Astrocyte (in vitro differentiated cells and primary cell): ENCODE data around the gene NCOA5. TPM values are rescaled to one million over a fixed set of nuclear protein-coding genes. Genes with fewer than 3 reads are reported as not detected.

Experiments
- DNase-seq: peaks from one replicate; pipeline ENCODE4 v3.0.0-alpha.2; 2010; ENCODE audit warnings: low read depth
- FAIRE-seq: peaks from 2 replicates; lab custom pipeline; 2011; peaks lifted over from hg19 to GRCh38; lab: Jason Lieb, UNC
- H2AFZ ChIP-seq: 2 replicates; pipeline ENCODE4 v1.6.0; 2012; ENCODE audit warnings: low read depth, low read length, inconsistent platforms
- H3K27ac ChIP-seq: 2 replicates; pipeline ENCODE4 v1.5.1; 2011; ENCODE audit warnings: low read depth, low read length, inconsistent platforms
- H3K27me3 ChIP-seq: 2 replicates; pipeline ENCODE4 v1.6.0; 2011; ENCODE audit warnings: low read length, inconsistent platforms; ENCODE audit not compliant: insufficient read depth
- H3K36me3 ChIP-seq: 2 replicates; pipeline ENCODE4 v1.5.1; 2011; ENCODE audit warnings: low read length, inconsistent platforms; ENCODE audit not compliant: insufficient read depth
- H3K4me1 ChIP-seq: 2 replicates; pipeline ENCODE4 v1.5.1; 2011; ENCODE audit warnings: low read length, inconsistent platforms; ENCODE audit not compliant: insufficient read depth
- H3K4me2 ChIP-seq: 2 replicates; pipeline ENCODE4 v1.6.0; 2012; ENCODE audit warnings: low read length, inconsistent platforms
- H3K4me3 ChIP-seq: 2 replicates; pipeline ENCODE4 v1.5.1; 2011; ENCODE audit warnings: low read depth, mild to moderate bottlenecking, low read length, inconsistent platforms; ENCODE audit not compliant: insufficient read depth
- H3K79me2 ChIP-seq: 2 replicates; pipeline ENCODE4 v1.6.0; 2012; ENCODE audit warnings: mild to moderate bottlenecking, low read length, inconsistent platforms; ENCODE audit not compliant: insufficient read depth
- H3K9ac ChIP-seq: 2 replicates; pipeline ENCODE4 v1.6.0; 2012; ENCODE audit warnings: mild to moderate bottlenecking, low read length, inconsistent platforms
- H3K9me3 ChIP-seq: 2 replicates; pipeline ENCODE4 v1.5.1; 2012; ENCODE audit warnings: low read depth, mild to moderate bottlenecking, low read length, inconsistent platforms; ENCODE audit not compliant: insufficient read depth
- H4K20me1 ChIP-seq: 2 replicates; pipeline ENCODE4 v1.6.0; 2012; ENCODE audit warnings: low read length, inconsistent platforms; ENCODE audit not compliant: insufficient read depth
- H3K27ac Mint-ChIP-seq: one replicate; pipeline ENCODE4 v1.8.0; 2021; ENCODE audit warnings: mild to moderate bottlenecking, mixed read lengths; ENCODE audit not compliant: unreplicated experiment
- H3K27me3 Mint-ChIP-seq: one replicate; pipeline ENCODE4 v1.8.0; 2021; ENCODE audit warnings: low read depth, mixed read lengths; ENCODE audit not compliant: unreplicated experiment
- H3K36me3 Mint-ChIP-seq: one replicate; pipeline ENCODE4 v1.8.0; 2021; ENCODE audit warnings: low read depth, mixed read lengths; ENCODE audit not compliant: unreplicated experiment
- H3K4me1 Mint-ChIP-seq: one replicate; pipeline ENCODE4 v1.8.0; 2021; ENCODE audit warnings: low read depth, mixed read lengths; ENCODE audit not compliant: unreplicated experiment
- H3K4me3 Mint-ChIP-seq: one replicate; pipeline ENCODE4 v1.8.0; 2021; ENCODE audit warnings: mild to moderate bottlenecking, moderate library complexity, mixed read lengths; ENCODE audit not compliant: unreplicated experiment
- H3K9me3 Mint-ChIP-seq: one replicate; pipeline ENCODE4 v1.8.0; 2021; ENCODE audit warnings: mild to moderate bottlenecking, mixed read lengths; ENCODE audit not compliant: unreplicated experiment
- CTCF ChIP-seq: IDR thresholded peaks from 2 replicates; pipeline ENCODE4 v1.5.1; 2011; ENCODE audit warnings: low read depth, mild to moderate bottlenecking, inconsistent platforms, low read length, moderate library complexity; ENCODE audit not compliant: insufficient read depth
- EZH2 ChIP-seq: IDR thresholded peaks from 2 replicates; pipeline ENCODE4 v1.6.1; 2012; ENCODE audit warnings: mild to moderate bottlenecking, low read length, inconsistent platforms; ENCODE audit not compliant: insufficient read depth
- total RNA-seq: library from RNA; stranded (reverse); gene quantifications from 2 replicates; pipeline ENCODE4 v1.2.1, GENCODE V29; 2021

The NCOA5 gene
- total RNA-seq, 1 donor from 2014 or later: 20.7 TPM

GRCh38 chr20:46021361-46022359 is 68.1 kb downstream of the NCOA5 start:
- peak overlapping the region; percentile 47 for H2AFZ ChIP-seq
- no peaks in the 10 kb centered on the region for H3K36me3 ChIP-seq
- no peaks in the 10 kb centered on the region for H3K4me1 ChIP-seq
- no peak for TF ChIP-seq CTCF
- peaks cover 4% of the 10 kb centered on the region for H4K20me1 ChIP-seq
- no peak overlapping the region for H3K27ac ChIP-seq
- peaks cover 45% of the 10 kb centered on the region for H3K27me3 ChIP-seq
- H3K9ac ChIP-seq: no peak overlapping the region
- H3K79me2 ChIP-seq: no peaks in the 10 kb centered on the region
- H3K4me2 ChIP-seq: peak overlapping the region; percentile 70
- H3K9me3 ChIP-seq: no peaks in the 10 kb centered on the region
- Mint-ChIP-seq H3K27me3 (peaks cover 44% of the 10 kb centered on the region), H3K27ac (peak overlapping the region; percentile 44), H3K4me3 (peak overlapping the region; percentile 89), H3K9me3 (no peaks in the 10 kb centered on the region), H3K36me3 (peaks cover 4% of the 10 kb centered on the region), H3K4me1 (peaks cover 2% of the 10 kb centered on the region)
- no peak for FAIRE-seq
- DNase-seq: no peak
- H3K4me3 ChIP-seq: no peak overlapping the region

DNA sequence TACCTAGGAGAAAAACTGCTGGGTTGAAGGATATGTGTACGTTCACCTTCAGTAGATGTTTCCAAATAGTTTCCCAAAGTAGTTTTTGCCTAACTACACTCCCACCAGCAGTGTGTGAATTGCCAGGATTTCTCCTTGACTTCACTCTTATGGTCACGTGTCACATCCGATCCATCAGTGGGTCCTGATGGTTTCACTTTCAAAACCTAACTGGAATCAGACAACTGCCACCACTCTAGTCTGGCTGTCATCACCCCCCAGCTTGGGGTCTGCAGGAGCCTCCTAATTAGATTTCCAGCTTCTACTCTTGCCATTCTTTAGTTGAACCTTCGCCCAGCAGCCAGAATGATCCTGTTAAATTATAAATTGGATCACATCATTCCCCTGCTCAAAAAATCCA is 69.2 kb downstream of the NCOA5 start:
- no peaks in the 10 kb centered on the region for H3K9me3 ChIP-seq
- H3K4me1 ChIP-seq: no peaks in the 10 kb centered on the region
- H3K9ac ChIP-seq: no peak overlapping the region
- H3K4me3 ChIP-seq: no peak overlapping the region
- H3K4me3 Mint-ChIP-seq: no peak overlapping the region
- H3K36me3 Mint-ChIP-seq: peaks cover 4% of the 10 kb centered on the region
- no peaks in the 10 kb centered on the region for H3K9me3 Mint-ChIP-seq
- H3K4me2 ChIP-seq: no peak overlapping the region
- peaks cover 35% of the 10 kb centered on the region for H3K27me3 Mint-ChIP-seq
- TF ChIP-seq CTCF (no peak), EZH2 (no peak)
- H3K36me3 ChIP-seq: no peaks in the 10 kb centered on the region
- FAIRE-seq (no peak), DNase-seq (no peak)
- H3K27ac Mint-ChIP-seq: no peak overlapping the region
- H3K4me1 Mint-ChIP-seq: peaks cover 2% of the 10 kb centered on the region
- peaks cover 45% of the 10 kb centered on the region for H3K27me3 ChIP-seq
- peaks cover 4% of the 10 kb centered on the region for H4K20me1 ChIP-seq
- H2AFZ ChIP-seq: no peak overlapping the region
- no peaks in the 10 kb centered on the region for H3K79me2 ChIP-seq
- H3K27ac ChIP-seq: no peak overlapping the region

DNA sequence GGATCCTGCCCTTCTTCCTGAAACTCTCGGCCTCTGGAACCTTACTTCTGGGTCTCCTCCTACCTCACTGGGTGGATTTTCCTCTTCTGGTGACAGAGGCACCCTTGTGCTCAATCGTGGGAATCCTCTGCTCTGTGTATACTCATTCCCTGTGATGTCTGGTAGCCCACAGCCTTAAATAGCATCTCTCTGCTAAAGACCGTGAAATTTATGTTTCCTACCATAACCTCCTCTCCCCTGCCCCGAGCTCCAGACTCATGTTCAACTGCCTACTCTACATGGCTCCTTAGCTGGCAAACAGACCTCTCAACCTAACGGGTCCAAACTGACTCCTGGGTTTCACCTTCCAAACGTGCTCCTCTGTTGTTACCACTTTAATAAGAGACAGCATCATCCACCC is 71.2 kb downstream of the NCOA5 start:
- Histone ChIP-seq H3K36me3 (no peaks in the 10 kb centered on the region), H3K4me3 (no peak overlapping the region), H3K4me2 (no peak overlapping the region), H2AFZ (no peak overlapping the region), H3K27me3 (peaks cover 37% of the 10 kb centered on the region), H3K4me1 (no peaks in the 10 kb centered on the region), H3K79me2 (no peaks in the 10 kb centered on the region), H3K9me3 (no peaks in the 10 kb centered on the region), H3K27ac (no peak overlapping the region), H4K20me1 (peaks cover 4% of the 10 kb centered on the region), H3K9ac (no peak overlapping the region)
- Mint-ChIP-seq H3K36me3 (no peaks in the 10 kb centered on the region), H3K9me3 (no peaks in the 10 kb centered on the region), H3K4me1 (peaks cover 2% of the 10 kb centered on the region), H3K27me3 (peaks cover 20% of the 10 kb centered on the region), H3K4me3 (no peak overlapping the region), H3K27ac (no peak overlapping the region)
- DNase-seq (no peak), FAIRE-seq (no peak)
- no peak for TF ChIP-seq EZH2
